Measurements from ENCODE around the gene CMKLR1.

Gene CMKLR1

GRCh38 chr12:108337235-108338223 is 1.6 kb downstream of the CMKLR1 start:
- no peak for DNase-seq (ENCODE audit: low read depth in 1 of 2, low spot score in 1 of 2)

- no peak for DNase-seq (ENCODE audit: low read depth in 1 of 2, low spot score in 1 of 2)
These were observed 3.6 kb downstream of the CMKLR1 start for GRCh38 chr12:108335349-108336119.

GRCh38 chr12:108333898-108334699 is 5.0 kb downstream of the CMKLR1 start:
- DNase-seq (ENCODE audit: low read depth in 1 of 2, low spot score in 1 of 2): no peak

GRCh38 chr12:108332791-108333382 is 6.2 kb downstream of the CMKLR1 start:
- no peak for DNase-seq (ENCODE audit: low read depth in 1 of 2, low spot score in 1 of 2)

GRCh38 chr12:108328420-108328819 is 10.7 kb downstream of the CMKLR1 start:
- DNase-seq (ENCODE audit: low read depth in 1 of 2, low spot score in 1 of 2): no peak

GRCh38 chr12:108327621-108328344 is 11.3 kb downstream of the CMKLR1 start:
- DNase-seq (ENCODE audit: low read depth in 1 of 2, low spot score in 1 of 2): no peak

- no peak for DNase-seq (ENCODE audit: low read depth in 1 of 2, low spot score in 1 of 2)
These were observed 12.8 kb downstream of the CMKLR1 start for GRCh38 chr12:108326254-108326750.

GRCh38 chr12:108325549-108325948 is 13.6 kb downstream of the CMKLR1 start:
- DNase-seq (ENCODE audit: low read depth in 1 of 2, low spot score in 1 of 2): no peak

- no peak for DNase-seq (ENCODE audit: low read depth in 1 of 2, low spot score in 1 of 2)
These were observed 14.1 kb downstream of the CMKLR1 start for GRCh38 chr12:108325018-108325358.

- no peak for DNase-seq (ENCODE audit: low read depth in 1 of 2, low spot score in 1 of 2)
These were observed 14.6 kb downstream of the CMKLR1 start for GRCh38 chr12:108324351-108325017.

- no peak for DNase-seq (ENCODE audit: low read depth in 1 of 2, low spot score in 1 of 2)
These were observed 15.5 kb downstream of the CMKLR1 start for GRCh38 chr12:108323581-108323980.

- no peak for DNase-seq (ENCODE audit: low read depth in 1 of 2, low spot score in 1 of 2)
These were observed 16.1 kb downstream of the CMKLR1 start for GRCh38 chr12:108322998-108323397.

- no peak for DNase-seq (ENCODE audit: low read depth in 1 of 2, low spot score in 1 of 2)
These were observed 17.4 kb downstream of the CMKLR1 start for GRCh38 chr12:108321688-108322087.

GRCh38 chr12:108320507-108321293 is 18.4 kb downstream of the CMKLR1 start:
- no peak for DNase-seq (ENCODE audit: low read depth in 1 of 2, low spot score in 1 of 2)

GRCh38 chr12:108319277-108320234 is 19.6 kb downstream of the CMKLR1 start:
- DNase-seq (ENCODE audit: low read depth in 1 of 2, low spot score in 1 of 2): no peak

GRCh38 chr12:108318472-108319275 is 20.4 kb downstream of the CMKLR1 start:
- no peak for DNase-seq (ENCODE audit: low read depth in 1 of 2, low spot score in 1 of 2)

Measured in activated T-helper 1 cell treated with anti-CD3 and anti-CD28 coated beads, Interleukin-2, amount 50 U/mL, for 16 hours (primary cell).